ENCODE data around the gene HEMGN. TPM values are rescaled to one million over a fixed set of nuclear protein-coding genes. Genes with fewer than 3 reads are reported as not detected.

HEMGN gene
- total and polyA plus RNA-seq, 2 experiments from 2014 or later, result not detected

GRCh38 chr9:97925497-97926334 lies 12.3 kb downstream of the HEMGN start (continued):
- TF ChIP-seq, protein P1, sequence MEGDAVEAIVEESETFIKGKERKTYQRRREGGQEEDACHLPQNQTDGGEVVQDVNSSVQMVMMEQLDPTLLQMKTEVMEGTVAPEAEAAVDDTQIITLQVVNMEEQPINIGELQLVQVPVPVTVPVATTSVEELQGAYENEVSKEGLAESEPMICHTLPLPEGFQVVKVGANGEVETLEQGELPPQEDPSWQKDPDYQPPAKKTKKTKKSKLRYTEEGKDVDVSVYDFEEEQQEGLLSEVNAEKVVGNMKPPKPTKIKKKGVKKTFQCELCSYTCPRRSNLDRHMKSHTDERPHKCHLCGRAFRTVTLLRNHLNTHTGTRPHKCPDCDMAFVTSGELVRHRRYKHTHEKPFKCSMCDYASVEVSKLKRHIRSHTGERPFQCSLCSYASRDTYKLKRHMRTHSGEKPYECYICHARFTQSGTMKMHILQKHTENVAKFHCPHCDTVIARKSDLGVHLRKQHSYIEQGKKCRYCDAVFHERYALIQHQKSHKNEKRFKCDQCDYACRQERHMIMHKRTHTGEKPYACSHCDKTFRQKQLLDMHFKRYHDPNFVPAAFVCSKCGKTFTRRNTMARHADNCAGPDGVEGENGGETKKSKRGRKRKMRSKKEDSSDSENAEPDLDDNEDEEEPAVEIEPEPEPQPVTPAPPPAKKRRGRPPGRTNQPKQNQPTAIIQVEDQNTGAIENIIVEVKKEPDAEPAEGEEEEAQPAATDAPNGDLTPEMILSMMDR (conservative IDR thresholded peaks at IDR 0.05; ENCODE audit: low read depth in 2 of 2), result no peak
- TF ChIP-seq ZNF462 (CRISPR knock-in tag; IDR thresholded peaks at IDR 0.05), result no peak

GRCh38 chr9:97924386-97924785 lies 13.6 kb downstream of the HEMGN start:
- Histone ChIP-seq H3K4me3 (no peak overlapping the region), H3K36me3 (ENCODE audit: insufficient read depth) (no peaks in the 10 kb centered on the region), H3K4me2 (no peak overlapping the region), H4K20me1 (replicated peaks; ENCODE audit: insufficient read depth) (no peaks in the 10 kb centered on the region), H3K27me3 (ENCODE audit: insufficient read depth) (peaks cover 16% of the 10 kb centered on the region), H2AFZ (no peak overlapping the region), H3K4me1 (ENCODE audit: insufficient read depth) (no peaks in the 10 kb centered on the region), H3K79me2 (replicated peaks; ENCODE audit: insufficient read depth) (no peaks in the 10 kb centered on the region), H3K9me2 (ENCODE audit: insufficient read depth) (no peaks in the 10 kb centered on the region), H3K27ac (ENCODE audit: low read depth) (no peak overlapping the region), H3F3A (replicated peaks; ENCODE audit: low read depth) (no peaks in the 10 kb centered on the region)
- H3K9me3 Mint-ChIP-seq, result peaks cover 6% of the 10 kb centered on the region; the same call in 1 of the 3 replicates
- H3K4me3 Mint-ChIP-seq, result no peak overlapping the region
- H3K27ac Mint-ChIP-seq, result no peak overlapping the region
- H3K4me1 Mint-ChIP-seq, result peaks cover 7% of the 10 kb centered on the region; the same call in 2 of the 3 replicates
- ATAC-seq (no peak), DNase-seq (ENCODE audit: low spot score) (no peak)
- H3K27me3 Mint-ChIP-seq (ENCODE audit: insufficient read depth, low read depth, poor library complexity), result peaks cover 8% of the 10 kb centered on the region
- peaks cover 3% of the 10 kb centered on the region; the same call in 2 of the 3 replicates for H3K36me3 Mint-ChIP-seq (ENCODE audit: low read depth)
- TF ChIP-seq POLR2AphosphoS5 (IDR thresholded peaks at IDR 0.05; ENCODE audit: low read depth) (no peak), STAT1 (IDR thresholded peaks at IDR 0.05; ENCODE audit: unreplicated experiment) (no peak), ETS1 (IDR thresholded peaks at IDR 0.05) (no peak), JUNB (IDR thresholded peaks at IDR 0.05; ENCODE audit: unreplicated experiment) (no peak), EZH2phosphoT487 (IDR thresholded peaks at IDR 0.05; ENCODE audit: unreplicated experiment) (no peak), ZNF114 (CRISPR knock-in tag; IDR thresholded peaks at IDR 0.05) (no peak), REST (IDR thresholded peaks at IDR 0.05; ENCODE audit: unreplicated experiment) (no peak), NANOG (IDR thresholded peaks at IDR 0.05; ENCODE audit: borderline replicate concordance) (no peak), ZNF331 (CRISPR knock-in tag; IDR thresholded peaks at IDR 0.05; ENCODE audit: low read depth) (no peak), EZH2 (IDR thresholded peaks at IDR 0.05; ENCODE audit: low read depth, unreplicated experiment) (no peak)
